RCC 7860 (cell line): ENCODE data around the gene SAMD4B.
A peak's percentile ranks its signal among the peaks of the same experiment; 100 is the strongest.
"Not testable (repeated sequence)": the region's sequence is repeated elsewhere in the genome, so short reads cannot be mapped to it uniquely, and the experiment has no call there.

Source experiments
- DNase-seq: peaks from one replicate; pipeline ENCODE4 v3.0.0-alpha.2; 2015; ENCODE audit warnings: low spot score
- FAIRE-seq: peaks from 2 replicates; lab custom pipeline; 2012; peaks lifted over from hg19 to GRCh38; lab: Jason Lieb, UNC

The SAMD4B gene

GRCh38 chr19:39362682-39363657 lies 20.7 kb downstream of the SAMD4B start:
- FAIRE-seq (peak; percentile 23), DNase-seq (peak; percentile 64)

DNA sequence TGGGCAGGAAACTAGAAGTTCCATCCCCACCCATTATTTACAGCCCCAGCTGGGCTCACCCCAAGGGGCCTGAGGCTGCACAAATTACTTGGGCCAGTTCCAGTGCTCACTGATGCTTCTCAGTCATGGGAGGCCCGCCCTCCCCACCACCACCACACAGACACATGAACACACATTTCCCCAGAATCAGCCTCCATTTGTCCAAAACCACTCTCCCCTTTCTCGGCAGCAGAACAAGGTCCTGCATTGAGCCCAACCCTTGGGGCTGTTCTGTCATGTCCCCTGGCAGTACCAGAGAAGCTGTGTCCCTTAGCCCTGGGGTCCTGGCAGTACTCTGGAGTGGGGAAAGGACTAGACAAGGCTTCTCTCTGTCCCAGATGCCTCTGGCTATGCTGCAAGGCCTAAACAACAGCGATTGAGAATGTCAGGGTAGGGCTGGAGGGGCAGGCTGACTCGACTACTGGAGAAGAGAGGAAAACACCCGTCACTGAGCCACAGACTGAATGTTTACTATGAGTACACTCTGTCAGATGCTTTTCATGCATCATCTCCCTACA lies 21.8 kb downstream of the SAMD4B start:
- DNase-seq (no peak), FAIRE-seq (no peak)

- no peak for FAIRE-seq
- DNase-seq = no peak
Observed at GRCh38 chr19:39365531-39365930, 23.3 kb downstream of the SAMD4B start.

GRCh38 chr19:39369200-39369599 lies 27.0 kb downstream of the SAMD4B start:
- FAIRE-seq (no peak), DNase-seq (no peak)

DNA sequence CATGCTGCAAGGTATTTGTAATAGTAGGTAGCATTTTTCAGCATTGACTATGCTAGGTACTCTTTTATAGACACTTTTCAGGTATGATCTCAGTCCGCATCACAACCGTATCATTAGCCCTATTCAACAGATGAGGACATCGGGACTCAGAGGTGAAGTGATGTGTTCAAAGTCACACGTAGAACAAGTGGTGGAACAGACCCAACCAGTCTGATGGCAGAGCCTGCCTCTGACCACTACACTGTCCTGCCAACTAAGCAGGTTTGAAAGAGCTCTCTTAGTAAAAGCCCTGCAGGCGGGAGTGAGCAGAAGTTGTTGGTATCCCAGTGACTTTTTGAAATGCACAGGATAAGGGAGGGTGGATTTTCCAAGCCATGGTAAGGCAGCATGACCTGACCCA lies 28.5 kb downstream of the SAMD4B start:
- DNase-seq (no peak), FAIRE-seq (no peak)

DNA sequence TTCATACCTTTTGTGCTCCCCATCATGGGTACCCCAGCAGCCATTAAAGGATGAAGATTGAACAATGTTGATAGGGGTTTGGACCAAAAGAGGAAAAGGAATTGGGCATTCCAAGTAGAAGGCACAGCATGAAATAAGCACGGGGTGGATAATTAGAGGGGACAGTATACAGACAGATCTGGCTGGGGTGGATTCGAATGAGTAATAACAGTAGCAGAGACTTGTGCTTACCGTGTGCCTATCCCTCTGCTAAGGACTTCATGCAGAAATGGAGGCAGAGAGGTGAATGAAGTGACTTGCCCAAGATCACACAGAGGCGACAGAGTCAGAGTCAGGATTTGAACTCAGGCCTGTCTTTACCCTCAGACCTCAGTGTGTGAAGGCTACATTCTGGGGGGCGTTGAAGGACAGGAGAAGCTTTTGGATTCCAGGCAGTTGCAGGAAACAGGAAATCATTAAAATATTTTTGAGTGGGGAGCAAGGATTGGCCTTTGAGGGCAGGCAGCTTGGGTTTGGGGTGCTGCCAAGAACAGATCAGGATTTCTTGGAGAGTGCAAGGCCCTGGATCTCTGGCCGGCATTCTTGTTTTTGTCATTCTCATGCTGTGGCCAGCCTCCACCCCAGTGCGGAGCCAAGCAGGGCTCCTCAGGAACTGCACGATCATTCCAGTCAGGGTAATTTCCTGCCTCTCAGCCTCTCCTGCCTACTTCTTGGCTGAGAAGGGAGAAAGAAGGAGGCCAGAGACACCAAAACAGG lies 30.0 kb downstream of the SAMD4B start:
- FAIRE-seq (no peak), DNase-seq (no peak)

DNA sequence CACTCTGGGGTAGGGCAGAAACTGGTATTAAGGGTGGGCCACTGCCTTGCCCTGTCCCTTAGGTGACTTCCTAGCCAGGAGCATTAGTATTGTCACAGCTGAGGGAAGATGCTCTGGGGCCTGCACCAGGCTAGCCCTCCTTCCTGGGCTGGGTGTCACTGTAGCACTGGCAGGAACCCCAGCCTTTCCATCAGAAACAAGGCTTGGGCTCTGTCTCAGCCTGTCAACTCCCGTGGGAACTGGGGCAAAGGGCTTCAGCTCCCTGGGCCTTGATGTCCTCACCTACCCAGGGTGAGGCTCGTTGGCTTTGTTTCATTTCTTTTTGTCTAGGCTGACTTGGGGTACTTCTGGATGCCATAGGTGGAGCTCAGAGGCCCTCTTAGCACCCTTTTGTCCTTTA lies 30.7 kb downstream of the SAMD4B start:
- DNase-seq (no peak), FAIRE-seq (no peak)

GRCh38 chr19:39375929-39376328 lies 33.7 kb downstream of the SAMD4B start:
- FAIRE-seq = no peak
- DNase-seq = no peak

- FAIRE-seq (no peak), DNase-seq (no peak)
Observed at GRCh38 chr19:39377373-39378362, 35.4 kb downstream of the SAMD4B start.

DNA sequence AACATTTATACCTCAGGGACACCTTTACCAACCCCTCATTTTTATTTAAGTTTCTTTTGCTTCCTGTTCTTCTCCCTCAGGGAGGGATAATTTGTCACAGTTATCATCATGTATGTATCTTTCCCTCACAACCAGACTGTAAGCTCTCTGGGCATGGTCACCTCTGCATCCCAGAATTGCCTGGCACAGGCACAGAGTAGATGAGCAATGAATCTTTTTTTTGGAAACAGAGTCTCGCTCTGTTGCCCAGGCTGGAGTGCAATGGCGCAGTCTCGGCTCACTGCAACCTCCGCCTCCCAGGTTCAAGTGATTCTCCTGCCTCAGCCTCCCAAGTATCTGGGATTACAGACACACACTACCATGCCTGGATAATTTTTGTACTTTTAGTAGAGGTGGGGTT lies 37.1 kb downstream of the SAMD4B start:
- FAIRE-seq, DNase-seq: not testable (repeated sequence)

DNA sequence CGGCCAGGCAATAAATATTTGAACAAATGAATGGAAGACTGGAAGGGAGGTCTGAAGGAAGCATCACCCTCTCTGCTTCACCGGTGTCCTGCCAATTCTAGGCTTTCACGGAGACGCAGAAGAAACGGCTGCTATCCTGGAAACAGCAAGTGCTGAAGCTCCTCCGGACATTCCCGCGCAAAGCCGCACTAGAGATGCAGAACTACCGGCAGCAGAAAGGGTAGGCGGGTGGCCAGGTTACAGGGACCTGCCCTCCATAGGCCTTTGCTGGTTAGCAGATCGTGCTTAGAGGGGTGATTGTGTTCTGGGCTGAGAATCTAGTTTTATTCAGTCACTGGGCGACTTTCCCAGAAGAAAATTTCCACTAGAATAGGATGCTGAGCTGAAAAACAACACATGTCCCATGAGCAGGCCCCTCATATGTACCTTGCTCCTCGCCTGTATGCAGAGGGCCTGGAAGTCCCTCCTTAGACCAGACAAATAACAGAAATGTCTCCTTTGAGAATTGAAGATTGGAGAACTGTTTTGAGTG lies 37.7 kb downstream of the SAMD4B start:
- FAIRE-seq (no peak), DNase-seq (no peak)

DNA sequence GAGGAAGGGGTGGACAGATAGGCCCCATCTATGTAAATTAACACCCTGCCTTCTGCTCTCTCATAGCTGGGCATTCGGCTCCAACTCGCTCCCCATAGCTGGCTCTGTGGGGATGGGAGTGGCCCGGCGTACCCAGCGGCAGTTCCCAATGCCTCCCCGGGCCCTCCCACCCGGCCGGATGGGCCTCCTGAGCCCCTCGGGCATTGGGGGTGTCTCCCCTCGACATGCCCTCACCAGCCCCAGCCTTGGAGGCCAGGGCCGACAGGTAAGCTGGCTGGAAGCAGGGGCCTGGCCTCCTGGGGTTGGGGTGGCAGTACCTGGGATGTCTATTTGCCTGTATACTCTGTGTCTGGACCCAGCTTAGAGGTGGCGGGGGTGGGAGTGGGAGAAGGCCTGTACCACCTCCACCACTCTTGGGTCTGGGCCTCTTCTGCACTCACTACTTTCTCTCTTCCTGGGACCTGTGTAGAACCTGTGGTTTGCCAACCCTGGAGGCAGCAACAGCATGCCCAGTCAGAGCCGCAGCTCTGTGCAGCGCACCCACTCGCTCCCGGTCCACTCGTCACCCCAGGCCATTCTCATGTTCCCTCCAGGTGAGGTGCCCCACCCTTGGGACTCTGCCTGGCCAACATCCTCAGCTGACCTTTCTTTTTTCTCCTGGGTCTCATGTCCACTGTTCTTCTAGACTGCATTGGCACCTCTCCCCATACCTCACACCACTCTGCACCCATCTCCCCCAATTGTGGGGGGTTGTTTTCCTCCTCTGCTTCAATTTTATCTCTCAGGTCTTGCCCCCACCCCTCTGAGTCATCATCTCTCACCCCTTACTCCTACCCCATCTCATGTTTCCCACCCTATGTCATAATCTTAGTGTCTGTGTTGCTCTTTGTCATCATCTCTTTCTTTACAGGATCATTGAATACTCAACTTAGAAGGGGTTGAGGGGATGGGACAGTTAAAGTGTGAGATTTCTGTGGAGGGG lies 38.6 kb downstream of the SAMD4B start:
- DNase-seq = no peak
- no peak for FAIRE-seq

DNA sequence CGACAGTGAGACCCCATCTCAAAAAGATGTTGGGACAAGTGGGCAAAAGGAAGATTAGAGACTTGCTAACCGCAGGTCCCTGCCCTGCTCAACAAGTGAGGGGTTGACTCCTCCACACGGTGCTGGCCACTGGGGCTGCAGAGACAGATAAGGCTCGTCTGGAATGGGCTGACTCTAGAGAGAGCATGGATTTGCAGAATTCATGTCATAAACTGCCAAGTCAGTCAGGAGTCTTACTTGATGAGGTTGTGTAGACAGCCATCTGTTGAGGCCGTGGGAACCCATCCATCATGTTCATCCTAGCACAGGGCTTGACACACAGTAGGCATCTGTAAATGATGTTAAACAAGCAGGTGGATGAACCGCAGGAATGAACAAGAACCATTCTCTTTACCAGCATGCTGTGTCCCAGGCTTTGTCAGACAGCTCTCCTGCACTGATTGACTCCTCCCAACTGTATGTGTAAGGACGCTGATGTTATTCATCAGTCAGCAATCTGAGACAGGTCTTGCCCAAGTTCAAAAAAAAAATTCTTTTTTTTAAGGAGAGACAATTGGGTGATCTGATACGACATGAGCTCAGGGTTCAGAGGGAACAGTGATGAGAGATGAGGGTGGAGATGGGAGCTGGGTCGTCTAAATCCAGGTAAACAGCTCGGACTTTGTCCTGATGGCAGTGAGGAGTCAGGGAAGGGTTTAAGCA lies 39.8 kb downstream of the SAMD4B start:
- FAIRE-seq (no peak), DNase-seq (no peak)

DNA sequence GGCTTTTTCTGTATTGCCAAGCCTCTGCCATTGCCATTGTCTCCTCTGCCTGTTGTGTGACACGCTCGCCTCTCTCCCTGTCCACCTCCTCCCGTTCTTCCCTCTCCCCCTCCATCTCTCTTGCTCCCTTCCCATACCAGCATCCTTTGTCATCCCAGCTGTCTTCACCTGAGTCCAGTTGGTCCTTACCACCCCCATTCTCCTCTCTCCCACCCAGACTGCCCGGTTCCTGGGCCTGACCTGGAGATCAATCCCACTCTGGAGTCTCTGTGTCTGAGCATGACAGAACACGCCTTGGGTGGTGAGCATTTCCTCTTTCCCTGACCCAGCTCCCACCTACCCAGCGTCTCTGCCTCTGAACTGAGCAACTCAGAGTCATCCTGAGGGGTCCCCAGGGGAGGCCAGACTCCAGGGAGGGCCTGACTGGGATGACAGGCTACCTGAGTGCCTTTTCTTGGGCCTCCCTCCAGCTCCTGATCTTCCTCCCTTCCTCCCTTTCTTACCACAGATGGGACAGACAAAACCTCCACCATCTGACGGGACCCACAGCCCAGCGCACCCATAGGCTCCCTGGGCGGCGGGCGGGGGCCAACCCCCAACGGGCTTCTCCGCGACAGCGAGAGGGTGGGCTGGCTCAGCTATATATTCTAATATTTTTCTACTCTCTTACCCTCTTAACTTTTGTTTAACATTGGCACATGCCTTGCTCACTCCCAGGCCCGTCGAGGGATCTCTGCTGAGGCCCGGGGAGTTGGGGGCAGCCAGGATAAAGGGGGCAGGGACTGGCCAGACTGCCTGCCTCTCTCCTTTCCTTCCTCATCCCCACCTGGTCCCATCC lies 41.0 kb downstream of the SAMD4B start:
- DNase-seq = no peak
- FAIRE-seq = no peak

- no peak for DNase-seq
- FAIRE-seq = no peak
Observed at GRCh38 chr19:39384839-39385568, 42.8 kb downstream of the SAMD4B start.

- no peak for DNase-seq
- no peak for FAIRE-seq
Observed at GRCh38 chr19:39385629-39386411, 43.6 kb downstream of the SAMD4B start.
